HCT116 (cell line): Measurements from ENCODE around the gene RBKS.

Source experiments
- CTCF ChIP-seq, 3 experiments: fragments of 200-600 bp in 1 of 3; sonication (generic) in 1 of 3; IDR thresholded peaks in 2 of 3; conservative IDR thresholded peaks in 1 of 3; 2 replicates each; pipeline ENCODE4 v1.5.1; 2012 to 2017; ENCODE audit warnings: low read depth in 2 of 3, low read length in 2 of 3, antibody characterized with exemption in 1 of 3, borderline replicate concordance in 1 of 3, control low read depth in 1 of 3, mild to moderate bottlenecking in 1 of 3, mixed read lengths in 1 of 3, mixed run types in 1 of 3, moderate library complexity in 1 of 3; ENCODE audit not compliant: insufficient read depth in 1 of 3
- SIN3A ChIP-seq: IDR thresholded peaks from 2 replicates; pipeline ENCODE4 v1.6.1; 2012; ENCODE audit warnings: low read depth
- ZFX ChIP-seq: fragments of 450-650 bp; IDR thresholded peaks from 2 replicates; pipeline ENCODE4 v1.6.1; 2017
- TF ChIP-seq, protein P1 (sequence below): IDR thresholded peaks from 2 replicates; pipeline ENCODE4 v1.6.1; 2012; ENCODE audit warnings: low read depth

GRCh38 chr2:27802547-27802946, 87.6 kb downstream of the RBKS start:
- TF ChIP-seq SIN3A: no peak
- no peak for TF ChIP-seq CTCF (IDR thresholded peaks at IDR 0.05 in 2 of 3, conservative IDR thresholded peaks at IDR 0.05 in 1 of 3; ENCODE audit: borderline replicate concordance in 1 of 3, insufficient read depth in 1 of 3, low read depth in 2 of 3, low read length in 2 of 3)
- TF ChIP-seq ZFX: no peak
- TF ChIP-seq, protein P1, sequence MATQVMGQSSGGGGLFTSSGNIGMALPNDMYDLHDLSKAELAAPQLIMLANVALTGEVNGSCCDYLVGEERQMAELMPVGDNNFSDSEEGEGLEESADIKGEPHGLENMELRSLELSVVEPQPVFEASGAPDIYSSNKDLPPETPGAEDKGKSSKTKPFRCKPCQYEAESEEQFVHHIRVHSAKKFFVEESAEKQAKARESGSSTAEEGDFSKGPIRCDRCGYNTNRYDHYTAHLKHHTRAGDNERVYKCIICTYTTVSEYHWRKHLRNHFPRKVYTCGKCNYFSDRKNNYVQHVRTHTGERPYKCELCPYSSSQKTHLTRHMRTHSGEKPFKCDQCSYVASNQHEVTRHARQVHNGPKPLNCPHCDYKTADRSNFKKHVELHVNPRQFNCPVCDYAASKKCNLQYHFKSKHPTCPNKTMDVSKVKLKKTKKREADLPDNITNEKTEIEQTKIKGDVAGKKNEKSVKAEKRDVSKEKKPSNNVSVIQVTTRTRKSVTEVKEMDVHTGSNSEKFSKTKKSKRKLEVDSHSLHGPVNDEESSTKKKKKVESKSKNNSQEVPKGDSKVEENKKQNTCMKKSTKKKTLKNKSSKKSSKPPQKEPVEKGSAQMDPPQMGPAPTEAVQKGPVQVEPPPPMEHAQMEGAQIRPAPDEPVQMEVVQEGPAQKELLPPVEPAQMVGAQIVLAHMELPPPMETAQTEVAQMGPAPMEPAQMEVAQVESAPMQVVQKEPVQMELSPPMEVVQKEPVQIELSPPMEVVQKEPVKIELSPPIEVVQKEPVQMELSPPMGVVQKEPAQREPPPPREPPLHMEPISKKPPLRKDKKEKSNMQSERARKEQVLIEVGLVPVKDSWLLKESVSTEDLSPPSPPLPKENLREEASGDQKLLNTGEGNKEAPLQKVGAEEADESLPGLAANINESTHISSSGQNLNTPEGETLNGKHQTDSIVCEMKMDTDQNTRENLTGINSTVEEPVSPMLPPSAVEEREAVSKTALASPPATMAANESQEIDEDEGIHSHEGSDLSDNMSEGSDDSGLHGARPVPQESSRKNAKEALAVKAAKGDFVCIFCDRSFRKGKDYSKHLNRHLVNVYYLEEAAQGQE: no peak
